Liver (tissue), 9 donors: ENCODE data around the gene FMN2. TPM values are rescaled to one million over a fixed set of nuclear protein-coding genes. Genes with fewer than 3 reads are reported as not detected.

ENCODE experiments used
- DNase-seq: peaks from one replicate; pipeline ENCODE4 v3.0.0-alpha.2; 2017; ENCODE audit warnings: low spot score
- H3K27ac ChIP-seq, 2 donors: one replicate each; pipeline ENCODE4 v1.7.0; 2013; ENCODE audit warnings: inconsistent platforms in 2 of 2, low read length in 2 of 2, control low read depth in 1 of 2, low read depth in 1 of 2, mild to moderate bottlenecking in 1 of 2
- H3K27me3 ChIP-seq, 4 donors: one replicate each; pipeline versions ENCODE4 v1.6.1 to v1.7.0; 2013; ENCODE audit warnings: low read length in 3 of 4, inconsistent platforms in 1 of 4, mild to moderate bottlenecking in 1 of 4, moderate library complexity in 1 of 4; ENCODE audit not compliant: control insufficient read depth in 4 of 4, insufficient read depth in 4 of 4
- H3K36me3 ChIP-seq, 4 donors: one replicate each; pipeline versions ENCODE4 v1.6.1 to v1.7.0; 2013; ENCODE audit warnings: low read length in 3 of 4, mild to moderate bottlenecking in 3 of 4, low read depth in 1 of 4, moderate library complexity in 1 of 4; ENCODE audit not compliant: control insufficient read depth in 4 of 4, insufficient read depth in 3 of 4
- H3K4me1 ChIP-seq, 4 donors: one replicate each; pipeline versions ENCODE4 v1.6.1 to v1.7.0; 2013; ENCODE audit warnings: low read length in 3 of 4, mild to moderate bottlenecking in 3 of 4, moderate library complexity in 1 of 4; ENCODE audit not compliant: control insufficient read depth in 4 of 4, insufficient read depth in 4 of 4
- H3K4me3 ChIP-seq, 3 donors: one replicate each; pipeline versions ENCODE4 v1.6.1 to v1.7.0; 2013; ENCODE audit warnings: low read length in 3 of 3, control low read depth in 1 of 3, low read depth in 1 of 3, mild to moderate bottlenecking in 1 of 3
- H3K9ac ChIP-seq, 2 donors: one replicate each; pipeline ENCODE4 v1.7.0; 2013; ENCODE audit warnings: low read length in 2 of 2, mild to moderate bottlenecking in 2 of 2, moderate library complexity in 2 of 2, control low read depth in 1 of 2, low read depth in 1 of 2
- H3K9me3 ChIP-seq, 4 donors: one replicate each; pipeline versions ENCODE4 v1.6.1 to v1.7.0; 2013; ENCODE audit warnings: low read length in 3 of 4; ENCODE audit not compliant: control insufficient read depth in 4 of 4
- ATF3 ChIP-seq: IDR thresholded peaks from 2 replicates; pipeline ENCODE4 v1.6.1; 2016; ENCODE audit warnings: antibody characterized with exemption
- CTCF ChIP-seq: fragments of 150-350 bp; IDR thresholded peaks from 2 replicates; pipeline ENCODE4 v1.5.1; 2017; ENCODE audit warnings: improper control_type of control experiment, low read depth, low read length; ENCODE audit not compliant: missing input control
- EGR1 ChIP-seq, 2 donors: IDR thresholded peaks; 2 replicates each; pipeline ENCODE4 v1.6.1; 2016 to 2018; ENCODE audit warnings: antibody characterized with exemption in 2 of 2, low read depth in 2 of 2
- FOXA1 ChIP-seq: IDR thresholded peaks from 2 replicates; pipeline ENCODE4 v1.6.1; 2016; ENCODE audit warnings: antibody characterized with exemption
- FOXA2 ChIP-seq: IDR thresholded peaks from 2 replicates; pipeline ENCODE4 v1.6.1; 2016; ENCODE audit warnings: antibody characterized with exemption
- GABPA ChIP-seq, 2 donors: IDR thresholded peaks in 1 of 2; conservative IDR thresholded peaks in 1 of 2; 2 replicates each; pipeline ENCODE4 v1.6.1; 2016; ENCODE audit warnings: antibody characterized with exemption in 2 of 2, mild to moderate bottlenecking in 1 of 2, moderate library complexity in 1 of 2
- HNF4A ChIP-seq, 2 donors: conservative IDR thresholded peaks; 2 replicates each; pipeline ENCODE4 v1.6.1; 2016; ENCODE audit warnings: antibody characterized with exemption in 2 of 2, mild to moderate bottlenecking in 2 of 2
- HNF4G ChIP-seq: IDR thresholded peaks from 2 replicates; pipeline ENCODE4 v1.6.1; 2016; ENCODE audit warnings: antibody characterized with exemption
- JUND ChIP-seq, 2 donors: IDR thresholded peaks; 2 replicates each; pipeline ENCODE4 v1.6.1; 2016; ENCODE audit warnings: antibody characterized with exemption in 2 of 2
- MAX ChIP-seq: IDR thresholded peaks from 2 replicates; pipeline ENCODE4 v1.6.1; 2016; ENCODE audit warnings: antibody characterized with exemption
- NR2F2 ChIP-seq: IDR thresholded peaks from 2 replicates; pipeline ENCODE4 v1.6.1; 2016; ENCODE audit warnings: antibody characterized with exemption
- RAD21 ChIP-seq, 2 donors: IDR thresholded peaks; 2 replicates each; pipeline ENCODE4 v1.6.1; 2016; ENCODE audit warnings: antibody characterized with exemption in 2 of 2, mild to moderate bottlenecking in 2 of 2
- REST ChIP-seq: IDR thresholded peaks from 2 replicates; pipeline ENCODE4 v1.6.1; 2016; ENCODE audit warnings: antibody characterized with exemption, mild to moderate bottlenecking
- RXRA ChIP-seq, 2 donors: IDR thresholded peaks; 2 replicates each; pipeline ENCODE4 v1.6.1; 2017 to 2018; ENCODE audit warnings: antibody characterized with exemption in 2 of 2, mild to moderate bottlenecking in 1 of 2
- SP1 ChIP-seq: IDR thresholded peaks from 2 replicates; pipeline ENCODE4 v1.6.1; 2018; ENCODE audit warnings: antibody characterized with exemption, mild to moderate bottlenecking
- TAF1 ChIP-seq: conservative IDR thresholded peaks from 2 replicates; pipeline ENCODE4 v1.6.1; 2016; ENCODE audit warnings: antibody characterized with exemption, mild to moderate bottlenecking
- YY1 ChIP-seq: IDR thresholded peaks from 2 replicates; pipeline ENCODE4 v1.6.1; 2016; ENCODE audit warnings: antibody characterized with exemption, mild to moderate bottlenecking
- ZBTB33 ChIP-seq: IDR thresholded peaks from 2 replicates; pipeline ENCODE4 v1.6.1; 2016; ENCODE audit warnings: antibody characterized with exemption
- WGBS: extraction: QIAGEN DNeasy Blood & Tissue Kit; methylation state at CpG from one replicate; pipeline ENCODE4 v1.1.7; 2013; 5-methylcytosine and 5-hydroxymethylcytosine counted together
- polyA plus RNA-seq, 2 donors: library from polyadenylated mRNA; stranded (reverse) in 1 of 2; unstranded in 1 of 2; fragments of 200-250 nt in 1 of 2; fragments of >200 nt in 1 of 2; fragmentation: Nextera tagmentation in 1 of 2; extraction: Ambion mirVana in 1 of 2; gene quantifications; one replicate each; pipeline versions ENCODE4 v1.2.1 to v1.2.3, GENCODE V29; 2013 to 2015
- total RNA-seq, 2 donors: library from RNA; depleted of rRNA; stranded (reverse); fragments of >200 nt; gene quantifications; one replicate each; pipeline ENCODE4 v1.2.3, GENCODE V29; 2014
- donor health status: healthy.
- donor health status: healthy.
- donor health status: healthy.
- donor health status: healthy.
- donor health status: healthy.

FMN2 gene
- total and polyA plus RNA-seq, 4 donors, result 0.17 TPM; not detected in 3

- 75% methylated on average over 4 of the region's 4 CpGs for whole genome bisulfite sequencing
- H3K9me3 ChIP-seq, result peaks cover 0 to 3% (median under 1%) of the 10 kb centered on the region in 4 donors
- H3K4me3 ChIP-seq, result no peak overlapping the region
- H3K27ac ChIP-seq, result no peak overlapping the region
- no peaks in the 10 kb centered on the region for H3K36me3 ChIP-seq
- H3K27me3 ChIP-seq, result peaks cover 0 to 2% (median 0%) of the 10 kb centered on the region in 4 donors
- no peaks in the 10 kb centered on the region for H3K4me1 ChIP-seq
- H3K9ac ChIP-seq, result no peak overlapping the region
- TF ChIP-seq HNF4A (conservative IDR thresholded peaks at IDR 0.05), result no peak
- TF ChIP-seq CTCF, result no peak
- TF ChIP-seq FOXA1, result no peak
- TF ChIP-seq MAX, result no peak
- TF ChIP-seq RAD21 (IDR thresholded peaks at IDR 0.05), result no peak
- TF ChIP-seq SP1, result no peak
- no peak for TF ChIP-seq FOXA2
- no peak for TF ChIP-seq JUND (IDR thresholded peaks at IDR 0.05)
- no peak for TF ChIP-seq HNF4G
- no peak for DNase-seq
Observed at GRCh38 chr1:240201931-240202330, 110.2 kb downstream of the FMN2 start.

- peaks cover 0 to 5% (median 0%) of the 10 kb centered on the region in 4 donors for H3K27me3 ChIP-seq
- TF ChIP-seq TAF1 (no peak), EGR1 (IDR thresholded peaks at IDR 0.05; ENCODE audit: low read depth in 2 of 2) (no peak), FOXA1 (no peak), HNF4G (no peak), NR2F2 (no peak), JUND (IDR thresholded peaks at IDR 0.05) (no peak), SP1 (no peak), YY1 (no peak), REST (no peak), ATF3 (no peak), RXRA (IDR thresholded peaks at IDR 0.05) (no peak), RAD21 (IDR thresholded peaks at IDR 0.05) (no peak), GABPA (IDR thresholded peaks at IDR 0.05 in 1 of 2, conservative IDR thresholded peaks at IDR 0.05 in 1 of 2) (no peak), ZBTB33 (no peak)
- H3K4me1 ChIP-seq, result no peaks in the 10 kb centered on the region
- WGBS, result 93% methylated on average over 18 of the region's 18 CpGs
- H3K9me3 ChIP-seq, result peaks cover 0 to 1% (median 0%) of the 10 kb centered on the region in 4 donors
- no peak overlapping the region for H3K27ac ChIP-seq
- no peaks in the 10 kb centered on the region for H3K36me3 ChIP-seq
- no peak for DNase-seq
- no peak overlapping the region for H3K4me3 ChIP-seq
- no peak overlapping the region for H3K9ac ChIP-seq
Observed at GRCh38 chr1:240207073-240207709, 115.5 kb downstream of the FMN2 start.
